Measurements from ENCODE around the gene ARHGAP26.
"Not testable (repeated sequence)": the region's sequence is repeated elsewhere in the genome, so short reads cannot be mapped to it uniquely, and the experiment has no call there.

Gene ARHGAP26

DNA sequence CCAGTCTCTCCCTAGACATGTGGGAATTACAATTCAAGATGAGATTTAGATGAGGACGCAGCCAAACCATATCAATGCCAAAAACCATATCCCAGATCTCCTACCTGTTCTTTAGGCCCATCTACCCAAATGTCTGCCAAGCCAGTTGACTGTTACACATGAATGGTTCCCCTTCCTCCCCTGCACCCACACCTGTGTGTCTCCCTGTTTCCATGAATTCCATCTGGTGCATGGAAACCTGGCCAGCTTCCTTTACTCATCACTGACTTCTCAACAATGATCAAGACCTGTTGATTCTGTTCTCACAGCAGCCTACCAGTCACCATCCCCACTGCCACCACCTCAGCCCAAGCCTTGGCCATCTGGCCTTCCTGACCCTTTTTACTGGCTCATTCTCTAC is 410.6 kb downstream of the ARHGAP26 start:
- no peak for DNase-seq

DNA sequence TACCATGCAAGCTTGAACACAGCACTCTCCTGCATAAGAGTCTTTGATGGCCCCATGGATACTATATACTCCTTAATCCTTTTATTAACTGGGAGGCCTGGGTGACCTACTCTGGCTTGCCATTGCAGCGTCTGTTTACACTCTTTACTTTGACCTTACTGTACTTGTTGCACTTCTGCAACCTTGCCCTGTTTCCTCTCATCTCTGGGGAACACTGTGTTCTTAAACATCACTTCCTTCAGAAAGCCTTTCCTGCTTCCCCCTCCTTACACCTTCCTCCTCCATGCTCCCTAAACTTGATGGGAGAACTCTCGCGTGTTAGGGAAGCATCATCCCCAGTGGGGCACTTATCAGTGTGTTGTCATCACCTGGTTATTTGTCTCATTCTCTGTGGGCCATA is 411.0 kb downstream of the ARHGAP26 start:
- no peak for DNase-seq

DNA sequence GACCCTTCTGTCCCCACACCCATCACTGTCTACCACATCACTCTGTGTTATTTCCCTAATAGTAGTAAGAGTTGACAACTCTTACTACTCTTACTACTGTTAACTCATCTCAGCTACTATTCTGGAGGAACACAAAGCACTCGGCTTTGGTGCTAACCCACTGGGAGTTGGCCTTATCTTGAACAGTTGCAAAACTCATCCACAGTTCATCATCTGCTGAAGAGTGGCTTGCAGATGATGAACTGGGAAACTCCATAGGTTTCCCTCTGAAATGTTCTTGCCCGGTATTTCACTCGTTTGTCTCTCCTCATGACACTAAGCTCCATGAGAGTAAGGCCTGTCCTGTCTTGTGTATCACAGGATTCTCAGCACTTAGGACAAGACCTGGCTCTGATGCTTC is 411.9 kb downstream of the ARHGAP26 start:
- DNase-seq = no peak

DNA sequence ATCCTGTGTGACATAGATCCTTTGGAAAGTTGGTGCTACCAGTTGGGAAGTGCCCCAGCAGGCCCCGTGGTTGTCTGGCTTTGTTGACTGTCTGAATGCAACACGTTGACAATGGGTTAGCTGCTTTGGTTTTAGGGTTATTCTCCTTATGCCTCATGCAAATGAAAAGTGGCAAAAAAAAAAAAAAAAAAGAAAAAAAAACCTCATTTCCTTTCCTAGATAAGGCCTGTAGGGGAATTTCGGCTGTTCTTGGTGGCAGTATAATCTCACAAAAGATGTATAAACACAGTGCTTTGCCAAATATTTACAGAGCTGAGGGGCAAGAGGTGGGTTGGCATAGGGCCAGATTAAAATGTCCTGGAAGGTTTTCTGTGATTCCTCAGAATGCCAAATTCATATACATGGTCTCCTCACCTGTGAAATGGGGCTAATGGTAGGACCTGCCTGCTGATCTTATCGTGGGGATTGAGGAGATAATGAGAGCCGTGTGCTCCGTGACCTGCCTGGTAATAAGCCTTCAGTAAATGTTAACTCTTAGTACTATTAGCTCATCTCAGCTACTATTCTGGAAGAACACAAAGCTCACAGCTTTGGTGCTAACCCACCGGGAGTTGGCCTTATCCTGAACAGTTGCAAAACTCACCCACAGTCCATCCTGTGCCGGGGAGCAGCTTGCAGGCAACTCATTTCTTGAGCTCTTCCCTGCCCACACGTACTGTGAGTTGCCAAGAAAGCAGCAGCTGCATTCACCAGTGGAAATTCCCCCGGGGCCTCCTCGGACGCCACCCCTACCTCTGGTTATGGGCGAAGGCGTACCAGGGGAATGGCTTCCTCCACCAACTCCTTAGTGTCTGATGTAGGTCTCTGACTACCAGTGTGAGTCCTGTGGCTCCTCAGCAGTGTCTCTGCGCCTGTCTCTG is 413.0 kb downstream of the ARHGAP26 start:
- DNase-seq = no peak

DNA sequence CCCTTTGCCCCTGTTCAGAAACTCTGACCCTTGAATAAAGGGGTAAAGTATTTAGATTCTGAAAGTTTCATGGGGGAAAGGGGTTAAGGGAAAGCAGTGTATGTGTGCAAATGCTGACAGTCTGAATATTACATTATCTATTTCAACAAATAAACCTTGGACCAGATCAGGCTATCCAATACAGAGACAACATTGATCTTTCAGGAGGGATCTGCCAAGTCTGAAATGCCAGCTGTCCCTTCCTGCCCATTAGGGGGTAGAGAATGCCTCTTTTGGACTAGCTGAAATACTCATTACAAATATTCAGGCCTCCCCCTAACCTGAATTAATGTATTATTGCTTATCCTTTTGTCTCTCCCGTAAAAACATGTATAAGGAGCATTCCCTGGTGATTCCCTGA is 413.8 kb downstream of the ARHGAP26 start:
- DNase-seq = no peak

DNA sequence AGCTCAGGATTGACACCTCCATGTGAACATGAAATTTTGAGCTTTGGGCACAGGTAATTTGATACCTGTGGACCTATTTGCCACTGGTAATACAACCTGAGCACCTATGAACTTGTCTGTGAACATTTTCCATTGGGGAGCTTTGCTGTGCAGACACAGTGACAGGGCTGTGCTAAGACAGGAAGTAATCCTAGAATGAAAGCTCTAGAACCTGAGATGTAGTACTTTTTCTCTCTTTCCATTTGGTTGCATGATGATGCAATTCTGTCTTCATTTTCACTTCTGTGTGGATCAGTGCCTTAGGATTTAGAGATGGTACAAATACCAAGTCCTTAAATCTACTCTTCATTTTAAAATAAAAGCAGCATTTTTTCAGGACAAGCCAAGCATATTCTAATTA is 416.4 kb downstream of the ARHGAP26 start:
- no peak for DNase-seq

DNA sequence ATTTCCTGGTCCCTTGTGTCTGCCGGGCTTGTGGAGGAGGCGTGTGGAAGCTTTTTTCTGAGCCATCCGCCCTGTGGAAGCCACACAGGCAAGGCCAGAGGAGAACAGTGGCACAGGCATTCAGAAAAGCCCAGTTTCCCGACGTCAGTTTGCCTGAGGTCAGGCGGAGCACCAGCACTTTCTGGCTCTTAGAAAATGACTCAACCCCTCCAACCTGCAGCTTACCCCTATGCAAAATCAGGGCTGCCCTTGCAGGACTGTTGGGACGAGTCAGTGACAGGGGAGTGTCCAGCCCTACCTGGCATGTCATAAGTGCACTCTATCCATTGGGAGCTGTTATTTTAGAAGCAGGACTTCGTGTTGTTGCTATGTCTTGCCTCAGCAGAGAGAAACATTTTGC is 417.3 kb downstream of the ARHGAP26 start:
- DNase-seq = no peak

DNA sequence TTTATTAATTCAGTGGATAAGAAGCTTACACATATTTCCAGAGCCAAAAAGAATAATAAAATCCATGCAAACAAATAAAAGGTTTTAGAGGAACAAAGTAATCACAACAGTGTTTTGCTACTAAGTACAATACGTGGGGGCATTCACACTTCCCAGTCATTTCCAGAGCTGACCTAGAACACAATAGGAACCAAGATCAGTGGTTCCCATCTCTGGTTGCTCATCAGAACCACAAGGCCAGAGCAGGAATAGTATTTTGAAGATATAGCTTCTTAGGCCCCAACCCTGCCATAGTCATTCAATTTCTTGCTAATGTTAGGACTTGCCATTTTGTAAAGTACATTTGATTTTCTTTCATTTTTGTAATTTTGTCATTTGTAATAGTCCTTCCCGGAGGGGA is 417.9 kb downstream of the ARHGAP26 start:
- no peak for DNase-seq

DNA sequence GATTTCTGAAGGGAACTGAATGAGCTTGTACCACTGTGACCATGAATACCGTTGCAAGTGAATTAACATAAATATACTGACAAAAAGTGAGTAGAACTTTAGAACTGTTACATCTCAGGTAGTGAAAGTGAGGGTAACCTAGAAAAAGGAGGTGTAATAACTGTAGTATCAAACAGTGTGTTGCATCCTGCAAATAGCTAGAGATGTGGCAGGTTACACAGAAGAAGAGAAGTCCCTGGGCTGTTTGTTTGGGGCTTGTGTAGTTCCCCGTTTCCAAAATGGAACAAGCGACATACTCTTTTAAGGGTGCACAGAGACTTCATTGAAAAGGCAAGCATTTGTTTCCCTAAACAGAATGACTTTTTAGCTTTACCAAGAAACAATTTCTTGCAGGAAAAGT is 418.5 kb downstream of the ARHGAP26 start:
- DNase-seq = no peak

DNA sequence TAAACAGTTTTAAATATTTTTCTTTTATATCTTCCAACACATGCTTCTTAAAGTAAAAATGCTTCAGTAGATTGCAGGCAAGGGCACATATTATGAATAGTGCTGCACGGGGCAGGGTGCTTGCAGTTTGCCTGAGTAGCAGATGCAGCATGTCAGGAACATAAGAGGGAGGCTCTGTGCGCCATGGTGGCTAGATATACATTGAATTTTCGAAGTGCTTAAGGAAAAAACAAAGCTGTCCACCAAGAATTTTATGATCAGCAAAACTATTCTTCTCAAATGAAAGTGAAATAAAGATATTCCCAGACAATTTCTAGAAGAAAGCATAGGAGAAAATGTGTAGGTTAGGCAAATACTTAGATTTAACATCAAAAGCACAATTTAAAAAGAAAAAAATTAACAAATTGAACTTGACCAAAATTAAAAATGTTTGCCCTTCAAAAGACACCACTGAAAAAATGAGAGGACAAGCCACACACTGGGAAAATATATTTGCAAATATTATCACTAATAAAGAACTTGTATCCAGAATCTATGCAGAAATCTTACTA is 420.2 kb downstream of the ARHGAP26 start:
- DNase-seq = no peak

DNA sequence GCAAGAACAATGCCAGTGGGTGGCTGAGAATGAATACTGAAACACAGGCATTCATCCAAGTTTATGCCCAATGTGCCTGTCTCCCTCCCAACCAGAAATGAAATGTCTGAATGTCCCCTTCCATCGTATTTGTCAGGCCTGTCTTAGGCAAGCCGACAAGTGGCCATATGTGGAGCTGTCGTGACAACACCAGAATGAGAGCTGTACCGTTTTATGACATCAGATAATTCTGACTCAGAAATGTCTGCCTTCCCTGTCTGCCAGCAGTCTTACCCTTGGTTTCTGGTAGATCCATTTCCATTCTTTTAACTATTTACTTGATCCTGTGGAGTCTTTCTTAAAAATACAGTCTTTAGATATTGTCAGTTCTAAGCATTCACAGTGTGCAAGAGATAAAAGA is 421.5 kb downstream of the ARHGAP26 start:
- DNase-seq = no peak

DNA sequence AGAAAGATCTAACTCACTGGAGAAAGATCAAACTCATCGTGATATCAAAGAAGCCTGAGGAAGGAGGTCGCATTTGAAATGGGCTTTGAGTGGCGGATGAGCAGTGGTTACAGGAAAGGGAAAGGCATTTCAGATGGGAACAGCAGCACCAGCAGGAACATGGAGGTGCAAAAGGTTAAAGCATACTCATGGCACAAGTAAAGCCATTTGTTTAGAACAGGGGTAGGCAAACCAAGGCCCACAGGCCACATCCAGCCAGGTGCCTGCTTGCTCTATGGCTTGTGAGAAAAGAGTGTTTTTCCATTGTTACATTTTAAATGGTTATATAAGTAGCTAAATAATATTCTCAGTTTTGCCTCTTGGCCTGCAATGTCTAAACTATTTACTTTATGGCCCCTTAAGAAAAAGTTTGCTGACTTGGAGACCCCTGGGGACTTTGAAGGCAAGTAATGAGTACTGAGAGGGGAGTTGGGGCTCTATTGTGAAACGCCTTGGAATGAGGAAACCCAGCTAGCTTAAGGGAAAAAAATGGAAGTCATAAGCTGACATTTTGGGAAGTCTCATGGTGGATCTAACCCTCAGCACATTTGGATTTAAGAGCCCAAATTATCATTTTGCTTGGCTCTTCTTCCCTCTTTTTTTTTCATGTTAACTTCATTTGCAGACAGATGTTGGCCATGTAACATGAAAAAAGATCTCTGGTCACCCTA is 422.2 kb downstream of the ARHGAP26 start:
- DNase-seq = no peak

DNA sequence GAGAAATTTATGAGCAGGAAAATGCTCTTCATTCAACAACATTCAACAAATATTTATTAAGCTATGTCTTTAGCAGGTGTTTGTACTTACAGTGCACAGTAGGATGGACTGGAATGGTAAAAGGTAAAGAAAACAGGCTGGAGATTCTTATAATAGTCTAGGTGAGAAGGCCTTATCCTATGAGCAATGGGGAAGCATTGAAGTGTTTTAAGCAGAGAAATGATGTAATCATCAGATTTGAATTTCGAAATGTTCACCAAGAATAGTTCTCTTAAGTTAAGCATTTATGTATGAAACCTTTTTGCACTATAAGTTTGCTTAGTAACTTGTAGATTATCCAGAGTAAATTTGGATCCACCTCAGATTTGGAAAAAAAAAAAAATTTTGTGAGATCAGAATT is 424.0 kb downstream of the ARHGAP26 start:
- no peak for DNase-seq

DNA sequence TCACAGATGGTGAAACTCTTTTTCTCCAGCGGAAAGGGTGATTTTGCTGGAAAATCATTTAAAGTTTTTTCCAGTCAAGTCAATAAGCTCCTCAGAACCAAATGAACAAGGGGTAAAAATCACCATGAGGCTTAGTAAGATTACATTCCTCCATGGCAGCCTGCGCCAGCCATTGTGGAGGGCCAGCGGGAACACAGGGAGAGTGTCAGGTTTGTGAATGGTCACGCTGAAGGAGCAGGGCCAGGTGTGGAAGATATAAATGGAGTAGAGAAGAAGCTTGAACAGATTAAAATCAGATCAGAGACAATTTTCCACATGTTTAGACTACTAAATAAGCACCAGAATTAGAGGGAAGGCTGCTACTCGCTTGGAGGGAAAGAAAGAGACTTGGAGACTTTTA is 424.5 kb downstream of the ARHGAP26 start:
- no peak for DNase-seq

DNA sequence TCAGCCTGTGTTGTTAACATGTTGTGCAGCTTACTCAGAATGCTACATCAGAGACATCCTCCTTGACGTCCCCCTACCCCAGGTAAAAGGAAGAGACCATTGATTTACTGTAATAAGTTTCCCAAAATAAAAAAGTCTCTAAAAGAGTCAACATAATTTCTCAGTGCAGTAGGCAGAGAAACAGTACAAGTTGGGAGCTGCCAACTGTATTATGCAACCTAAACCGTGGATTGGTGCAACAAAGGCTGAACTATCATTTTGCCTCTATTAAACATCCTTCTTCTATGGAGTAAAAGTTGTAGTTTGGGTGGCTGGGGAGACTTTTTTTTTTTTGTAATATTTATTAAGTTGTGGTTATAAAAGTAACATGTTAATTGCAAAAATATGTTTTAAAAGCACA is 425.3 kb downstream of the ARHGAP26 start:
- no peak for DNase-seq

DNA sequence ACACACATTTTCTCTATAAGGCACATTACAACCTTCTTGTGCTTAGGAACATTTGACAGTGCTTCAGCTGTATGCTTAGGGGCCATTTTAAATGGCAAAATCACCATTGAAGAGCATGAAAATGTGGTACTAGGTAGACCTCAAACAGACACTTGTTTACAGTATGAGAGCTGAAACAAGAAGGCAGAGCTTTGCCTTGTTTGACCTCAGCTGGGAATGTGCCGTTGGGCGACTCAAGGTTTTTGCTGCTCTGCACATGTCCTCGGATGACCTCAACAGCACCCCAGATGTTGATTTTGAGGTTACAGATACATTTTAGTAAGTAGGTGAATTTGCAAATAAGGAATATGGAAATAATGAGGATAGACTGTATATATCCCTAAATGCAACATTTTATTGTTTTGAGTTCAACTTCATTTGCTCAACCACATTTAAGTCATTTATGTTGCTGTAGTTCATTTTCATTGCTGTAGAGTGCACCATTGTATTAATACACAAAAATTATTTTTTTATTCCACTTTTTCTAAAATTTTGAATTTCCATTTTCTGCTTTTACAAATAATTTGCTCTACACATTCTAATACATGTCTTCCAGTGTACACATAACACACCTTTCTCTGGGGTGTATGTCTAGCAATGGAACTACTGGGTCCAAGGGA is 426.6 kb downstream of the ARHGAP26 start:
- no peak for DNase-seq

DNA sequence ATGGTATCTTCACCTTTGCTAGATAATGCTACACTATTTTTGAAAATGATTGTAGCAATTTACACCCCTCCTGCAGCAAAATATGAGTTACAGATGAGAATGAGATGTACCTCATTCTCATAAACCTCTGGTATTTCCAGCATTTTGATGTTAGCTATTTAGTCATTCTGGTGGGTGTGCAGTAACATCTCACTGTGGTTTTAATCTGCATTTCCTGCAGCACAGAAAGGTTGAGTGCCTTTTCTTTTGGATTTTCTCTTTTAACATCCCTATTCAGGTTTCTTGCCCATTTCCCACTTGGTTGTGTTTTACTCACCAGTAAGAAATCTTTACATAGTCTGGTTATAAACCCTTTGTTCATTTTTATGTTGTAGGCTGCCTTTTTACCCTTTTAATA is 427.1 kb downstream of the ARHGAP26 start:
- DNase-seq = no peak

DNA sequence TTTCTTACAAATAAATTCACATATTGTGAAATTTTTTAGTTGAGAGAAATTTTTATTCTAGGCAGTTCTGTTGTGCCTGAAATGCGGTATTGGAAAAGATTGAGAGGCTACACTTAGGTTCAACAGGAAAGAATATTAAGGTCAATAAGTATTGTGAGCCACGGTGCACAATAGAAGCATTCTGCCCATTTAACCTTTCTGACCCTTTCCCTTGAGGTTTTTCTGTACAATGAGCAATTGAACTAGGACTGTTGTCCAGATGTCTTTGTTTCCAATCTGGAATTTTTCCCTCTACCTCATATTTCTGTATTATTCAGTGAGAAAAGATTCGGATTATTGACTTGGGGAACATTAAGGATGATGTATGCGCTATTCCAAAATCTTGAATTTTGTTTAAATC is 428.2 kb downstream of the ARHGAP26 start:
- no peak for DNase-seq

DNA sequence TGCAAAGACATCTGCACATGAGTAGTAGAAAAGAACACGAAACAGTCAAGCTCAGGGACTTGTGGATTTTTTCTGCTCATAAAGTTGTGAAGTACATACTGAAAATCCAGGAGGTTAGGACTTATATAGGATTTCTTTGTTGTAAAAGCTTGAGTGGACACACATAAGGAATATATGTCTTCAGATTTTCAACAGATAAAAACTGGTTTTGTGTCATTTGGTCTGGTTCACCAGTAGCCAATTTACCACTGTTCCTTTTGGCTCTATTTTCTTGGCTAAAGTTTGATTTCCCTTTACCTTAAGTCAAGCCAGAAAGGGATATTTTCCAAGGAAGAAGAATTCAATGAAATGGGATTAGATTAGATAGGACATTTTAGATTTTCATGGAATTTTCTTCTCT is 429.0 kb downstream of the ARHGAP26 start:
- DNase-seq = no peak

DNA sequence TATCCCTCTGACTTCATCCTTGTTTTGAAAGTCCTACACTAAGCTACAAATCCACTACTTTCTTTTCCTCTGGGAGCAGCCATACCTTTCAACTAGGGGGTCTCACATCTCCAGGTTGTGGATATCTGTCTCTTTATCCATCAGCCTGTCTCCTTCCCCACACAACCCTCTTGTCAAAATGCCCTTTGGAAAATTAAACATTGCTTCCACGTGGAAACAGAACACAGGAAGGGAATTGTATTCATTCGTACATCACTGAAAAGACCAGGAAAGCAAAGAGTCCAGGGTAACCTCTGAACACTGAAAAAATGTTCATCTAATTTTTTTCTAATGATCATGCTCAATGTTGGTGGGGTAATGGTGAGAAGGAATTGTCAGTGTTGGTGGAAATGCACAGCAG is 429.7 kb downstream of the ARHGAP26 start:
- DNase-seq = no peak

DNA sequence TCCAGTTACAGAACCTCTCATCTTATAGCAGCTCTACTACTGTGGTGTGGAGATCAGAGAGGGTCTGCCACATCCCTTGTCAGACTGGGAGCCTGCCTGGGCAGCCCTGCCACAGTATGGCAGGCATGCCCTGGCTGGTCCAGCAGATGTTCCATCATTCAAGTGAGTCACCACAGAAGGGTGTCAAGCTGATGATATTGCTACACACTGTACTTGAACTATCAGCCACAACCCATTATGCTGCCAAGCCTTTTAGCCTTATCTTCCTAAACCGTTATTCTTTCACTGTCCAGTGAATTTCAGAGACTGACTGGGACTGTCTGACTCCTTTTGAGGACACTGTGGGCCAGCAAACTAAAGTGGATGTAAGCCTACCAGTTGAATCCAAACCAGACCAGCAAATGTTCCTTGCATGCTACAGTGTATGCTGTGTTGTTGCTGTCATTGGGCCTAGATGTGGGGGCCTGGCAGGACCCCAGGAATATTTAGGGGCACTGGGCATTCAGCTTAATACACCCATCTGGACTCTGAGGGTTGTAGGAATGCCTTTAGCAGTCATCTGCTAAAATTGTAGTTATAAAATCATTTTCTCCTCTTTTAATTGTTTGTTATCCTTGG is 430.7 kb downstream of the ARHGAP26 start:
- peak; percentile 26 for DNase-seq

DNA sequence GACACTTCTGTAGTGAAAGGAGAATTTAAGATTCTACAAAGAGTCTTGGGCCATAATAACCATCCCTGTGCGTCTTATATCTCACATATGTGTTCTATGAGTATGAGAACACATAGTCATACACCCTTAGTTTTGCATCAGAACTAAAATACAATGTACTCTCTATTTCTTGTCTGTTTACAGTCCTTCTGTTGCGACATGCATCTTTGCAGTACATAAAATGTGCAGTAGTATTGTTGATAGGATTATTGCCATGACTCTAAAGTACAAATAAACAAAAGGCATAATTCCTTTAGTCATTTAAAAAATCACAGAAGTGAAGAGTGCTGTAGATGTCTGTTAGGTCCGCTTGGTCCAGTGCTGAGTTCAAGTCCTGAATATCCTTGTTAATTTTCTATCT is 431.4 kb downstream of the ARHGAP26 start:
- no peak for DNase-seq

DNA sequence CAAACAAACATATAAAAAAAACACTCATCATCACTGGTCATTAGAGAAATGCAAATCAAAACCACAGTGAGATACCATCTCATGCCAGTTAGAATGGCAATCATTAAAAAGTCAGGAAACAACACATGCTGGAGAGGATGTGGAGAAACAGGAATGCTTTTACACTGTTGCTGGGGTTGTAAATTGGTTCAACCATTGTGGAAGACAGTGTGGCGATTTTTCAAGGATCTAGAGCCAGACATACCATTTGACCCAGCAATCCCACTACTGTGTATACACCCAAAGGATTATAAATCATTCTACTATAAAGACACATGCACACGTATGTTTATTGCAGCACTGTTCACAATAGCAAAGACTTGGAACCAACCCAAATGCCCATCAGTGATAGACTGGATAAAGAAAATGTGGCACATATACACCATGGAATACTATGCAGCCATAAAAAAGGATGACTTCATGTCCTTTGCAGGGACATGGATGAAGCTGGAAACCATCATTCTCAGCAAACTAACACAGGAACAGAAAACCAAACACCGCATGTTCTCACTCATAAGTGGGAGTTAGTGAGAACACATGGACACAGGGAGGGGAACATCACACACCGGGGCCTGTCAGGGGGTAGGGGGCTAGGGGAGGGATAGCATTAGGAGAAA is 433.3 kb downstream of the ARHGAP26 start:
- DNase-seq = not testable (repeated sequence)
